Lower leg skin (tissue), 4 donors: ENCODE measurements around the gene STOM. TPM values are rescaled to one million over a fixed set of nuclear protein-coding genes. Genes with fewer than 3 reads are reported as not detected.
A peak's percentile ranks its signal among the peaks of the same experiment; 100 is the strongest.

Source experiments
- DNase-seq, 2 donors: peaks; one replicate each; pipeline ENCODE4 v3.0.0-alpha.2; 2019; ENCODE audit warnings: low spot score in 2 of 2
- H3K4me3 ChIP-seq: fragments of 200-600 bp; sonication (generic); 2 replicates; pipeline ENCODE4 v1.5.1; 2017; ENCODE audit warnings: mild to moderate bottlenecking, low read depth; ENCODE audit not compliant: poor library complexity, severe bottlenecking
- POLR2A ChIP-seq, 2 donors: fragments of 450-650 bp; IDR thresholded peaks; one replicate each; pipeline ENCODE4 v1.6.1; 2016 to 2017; ENCODE audit warnings: antibody characterized with exemption in 2 of 2, mild to moderate bottlenecking in 1 of 2, moderate library complexity in 1 of 2
- WGBS, 2 donors: methylation state at CpG; one replicate each; pipeline ENCODE4 v1.1.5; 2018; 5-methylcytosine and 5-hydroxymethylcytosine counted together
- intact Hi-C: fragments of 100-400 bp; cut with DNase I; formaldehyde crosslinking; loops from one replicate; pipeline ENCODE4 v1.15.0; 2023; ENCODE audit warnings: low total_unique reads
- total RNA-seq, 4 donors: library from RNA; depleted of rRNA; stranded (reverse); fragments of >200 nt; gene quantifications; one replicate each; pipeline ENCODE4 v1.1.0, GENCODE V29; 2016
- TF ChIP-seq, protein P1 (sequence below), 3 donors: fragments of 450-650 bp; IDR thresholded peaks; one replicate each; pipeline ENCODE4 v1.5.1; 2016; ENCODE audit warnings: antibody characterized with exemption in 3 of 3, mild to moderate bottlenecking in 3 of 3, moderate library complexity in 2 of 3

Gene STOM
- total RNA-seq, 4 donors from 2014 or later, result 131 to 323 (median 208) TPM

GRCh38 chr9:121340676-121341392 is 29.2 kb downstream of the STOM start:
- TF ChIP-seq POLR2A (IDR thresholded peaks at IDR 0.05), result no peak
- intact Hi-C loops, result no loop called here
- no peak for DNase-seq
- WGBS, 2 donors, result 95 to 97% methylated on average over 6 of the region's 6 CpGs
- no peak overlapping the region for H3K4me3 ChIP-seq

DNA sequence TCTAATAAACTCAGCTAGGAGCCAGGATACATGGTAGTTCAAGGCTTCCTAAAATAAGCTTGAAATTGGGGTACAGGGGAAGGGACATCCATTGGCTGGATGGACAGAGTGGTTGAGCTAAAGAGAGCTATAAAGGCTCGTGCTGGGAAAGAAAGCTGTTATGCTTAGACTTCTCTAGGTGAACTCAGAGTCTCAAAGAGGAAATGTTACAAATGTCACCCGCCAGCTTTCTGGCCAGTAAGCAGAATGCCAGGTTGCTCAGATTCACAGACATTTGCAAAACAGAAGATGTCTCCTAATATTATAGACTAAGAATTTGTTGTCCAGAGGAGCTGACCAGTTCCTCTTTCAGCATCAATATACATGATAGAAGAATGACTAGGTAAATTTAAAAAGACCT is 30.6 kb downstream of the STOM start:
- no peak overlapping the region for H3K4me3 ChIP-seq
- DNase-seq, result no peak
- WGBS, 2 donors, result 75 to 88% methylated on average over 2 of the region's 2 CpGs
- intact Hi-C loops, result no loop called here
- TF ChIP-seq, protein P1, sequence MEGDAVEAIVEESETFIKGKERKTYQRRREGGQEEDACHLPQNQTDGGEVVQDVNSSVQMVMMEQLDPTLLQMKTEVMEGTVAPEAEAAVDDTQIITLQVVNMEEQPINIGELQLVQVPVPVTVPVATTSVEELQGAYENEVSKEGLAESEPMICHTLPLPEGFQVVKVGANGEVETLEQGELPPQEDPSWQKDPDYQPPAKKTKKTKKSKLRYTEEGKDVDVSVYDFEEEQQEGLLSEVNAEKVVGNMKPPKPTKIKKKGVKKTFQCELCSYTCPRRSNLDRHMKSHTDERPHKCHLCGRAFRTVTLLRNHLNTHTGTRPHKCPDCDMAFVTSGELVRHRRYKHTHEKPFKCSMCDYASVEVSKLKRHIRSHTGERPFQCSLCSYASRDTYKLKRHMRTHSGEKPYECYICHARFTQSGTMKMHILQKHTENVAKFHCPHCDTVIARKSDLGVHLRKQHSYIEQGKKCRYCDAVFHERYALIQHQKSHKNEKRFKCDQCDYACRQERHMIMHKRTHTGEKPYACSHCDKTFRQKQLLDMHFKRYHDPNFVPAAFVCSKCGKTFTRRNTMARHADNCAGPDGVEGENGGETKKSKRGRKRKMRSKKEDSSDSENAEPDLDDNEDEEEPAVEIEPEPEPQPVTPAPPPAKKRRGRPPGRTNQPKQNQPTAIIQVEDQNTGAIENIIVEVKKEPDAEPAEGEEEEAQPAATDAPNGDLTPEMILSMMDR (IDR thresholded peaks at IDR 0.05), result no peak
- TF ChIP-seq POLR2A (IDR thresholded peaks at IDR 0.05), result no peak

GRCh38 chr9:121336665-121337064 is 33.4 kb downstream of the STOM start:
- intact Hi-C loops, result no loop called here
- TF ChIP-seq POLR2A (IDR thresholded peaks at IDR 0.05), result no peak
- TF ChIP-seq, protein P1 (IDR thresholded peaks at IDR 0.05), result no peak
- 76 to 80% methylated on average over 4 of the region's 4 CpGs for WGBS, 2 donors
- no peak overlapping the region for H3K4me3 ChIP-seq
- no peak for DNase-seq

DNA sequence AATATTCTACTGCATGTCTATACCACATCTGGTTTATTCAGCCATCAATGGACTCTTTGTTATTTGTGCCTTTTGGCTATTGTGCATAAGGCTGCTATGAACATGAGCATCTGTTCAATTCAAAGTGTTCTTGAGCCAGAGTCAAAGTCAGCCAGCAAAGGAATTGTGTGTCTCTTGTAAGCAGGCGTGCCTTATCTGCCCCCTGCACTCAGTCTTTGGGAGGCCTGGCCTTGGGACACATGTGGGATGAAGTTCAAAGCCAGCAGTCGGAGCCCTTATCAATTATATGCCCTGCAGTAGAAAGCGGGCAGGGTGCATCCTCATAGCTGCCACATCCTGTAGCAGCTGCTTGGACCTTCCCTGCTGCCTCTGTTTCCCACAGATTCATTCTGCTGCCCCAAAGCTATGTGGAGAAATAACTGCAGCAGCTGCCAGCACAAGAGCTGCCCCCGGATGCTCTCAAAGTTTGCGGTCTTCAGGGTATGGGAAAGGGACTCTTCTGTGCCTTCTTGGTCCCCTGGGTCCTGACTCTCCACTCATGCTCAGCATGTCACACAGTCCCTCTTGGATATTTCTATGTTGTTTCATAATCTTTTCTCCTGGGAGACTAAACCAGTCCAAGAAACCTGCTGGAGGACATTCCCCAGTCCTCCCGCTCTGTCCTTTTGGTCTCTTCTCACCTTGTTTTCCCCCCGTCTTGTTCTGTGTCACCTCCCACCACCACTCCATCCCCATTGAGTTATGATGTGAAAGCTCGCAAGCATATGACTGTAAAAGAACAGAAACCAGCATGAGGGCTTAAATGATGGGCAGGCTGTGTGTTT is 35.9 kb downstream of the STOM start:
- intact Hi-C loops, result no loop called here
- TF ChIP-seq POLR2A (IDR thresholded peaks at IDR 0.05), result no peak
- TF ChIP-seq, protein P1 (IDR thresholded peaks at IDR 0.05), result no peak
- DNase-seq, result no peak
- WGBS, 2 donors, result 70 to 72% methylated on average over 8 of the region's 8 CpGs
- H3K4me3 ChIP-seq, result no peak overlapping the region

GRCh38 chr9:121331992-121332685 is 37.9 kb downstream of the STOM start:
- H3K4me3 ChIP-seq, result no peak overlapping the region
- WGBS, 2 donors, result 73 to 79% methylated on average over 14 of the region's 14 CpGs
- peak in 1 of 2 donors; percentile 16 for DNase-seq
- TF ChIP-seq POLR2A (IDR thresholded peaks at IDR 0.05), result no peak
- TF ChIP-seq, protein P1 (IDR thresholded peaks at IDR 0.05), result no peak
- intact Hi-C loops, result no loop called here

GRCh38 chr9:121331549-121331948 is 38.5 kb downstream of the STOM start:
- 85 to 87% methylated on average over 3 of the region's 3 CpGs for WGBS, 2 donors
- H3K4me3 ChIP-seq, result no peak overlapping the region
- no peak for DNase-seq
- intact Hi-C loops, result no loop called here
- no peak for TF ChIP-seq POLR2A (IDR thresholded peaks at IDR 0.05)
- TF ChIP-seq, protein P1 (IDR thresholded peaks at IDR 0.05), result no peak
